ENCODE results near the gene P2RY12. TPM values are rescaled to one million over a fixed set of nuclear protein-coding genes. Genes with fewer than 3 reads are reported as not detected.

The P2RY12 gene
- total RNA-seq: 0.65 TPM

DNA sequence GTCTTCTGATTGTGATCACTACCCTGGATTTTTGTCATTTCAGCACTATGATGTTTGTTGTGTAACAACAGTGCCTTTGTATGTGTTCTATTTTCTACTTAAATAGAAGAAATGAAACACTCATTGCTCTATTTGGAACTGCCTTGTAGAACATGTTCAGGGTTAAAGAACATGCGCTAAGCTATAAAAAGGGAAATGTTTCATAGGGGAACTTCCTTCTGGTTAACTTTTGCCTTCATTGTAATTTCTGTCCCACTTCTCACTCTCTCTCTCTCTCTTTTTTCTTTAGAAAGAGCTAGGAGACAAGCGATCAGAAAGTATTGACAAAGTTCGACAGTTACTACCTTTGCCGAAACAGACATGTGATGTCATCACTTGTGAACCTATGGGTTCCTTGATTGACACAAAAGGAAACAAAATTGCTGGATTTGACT is at the start of gene P2RY12:
Gene P2RY12, minus strand, starts transcription at position 13 of the 434 bp plus-strand sequence. CDS start 45,908 bp downstream, outside the sequence.
- DNase-seq (ENCODE audit: low spot score) (no peak), ATAC-seq (peak; percentile 33)

DNA sequence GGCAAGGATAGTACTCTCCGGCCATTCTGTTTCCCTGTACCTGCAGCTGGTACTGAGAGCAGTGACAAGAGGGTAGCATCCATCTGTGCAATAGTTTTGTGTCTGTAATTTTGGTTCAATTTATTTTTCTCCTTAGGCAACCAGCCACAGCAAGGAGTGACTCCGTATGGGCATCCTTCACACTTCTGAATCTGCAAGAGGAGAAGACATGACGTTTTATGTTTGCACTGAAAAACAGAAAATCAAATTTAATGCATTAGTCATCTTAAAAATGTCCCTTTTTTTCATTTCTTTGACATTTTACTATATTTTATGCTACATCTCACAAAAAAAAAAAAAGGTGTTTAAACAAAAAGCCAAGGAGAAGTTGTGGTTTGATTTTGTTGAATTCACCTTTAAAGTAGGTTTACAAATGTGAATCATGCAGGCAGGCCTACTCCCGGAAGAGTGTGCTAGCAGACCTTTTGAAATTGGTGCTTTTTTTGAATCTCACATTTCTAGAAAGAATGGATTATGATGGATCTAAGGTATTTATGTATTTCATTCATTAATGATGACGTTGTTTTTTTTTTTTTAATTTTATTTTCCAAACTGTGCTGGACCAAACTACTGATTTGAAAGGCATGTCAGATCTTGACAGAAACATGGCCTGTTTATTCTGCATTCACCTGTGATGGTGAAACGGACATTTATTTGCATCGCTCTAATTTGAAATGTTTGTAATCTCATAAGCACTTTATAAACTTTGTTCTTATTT is 48.2 kb upstream of the P2RY12 start:
- DNase-seq (ENCODE audit: low spot score): no peak
- ATAC-seq: no peak

DNA sequence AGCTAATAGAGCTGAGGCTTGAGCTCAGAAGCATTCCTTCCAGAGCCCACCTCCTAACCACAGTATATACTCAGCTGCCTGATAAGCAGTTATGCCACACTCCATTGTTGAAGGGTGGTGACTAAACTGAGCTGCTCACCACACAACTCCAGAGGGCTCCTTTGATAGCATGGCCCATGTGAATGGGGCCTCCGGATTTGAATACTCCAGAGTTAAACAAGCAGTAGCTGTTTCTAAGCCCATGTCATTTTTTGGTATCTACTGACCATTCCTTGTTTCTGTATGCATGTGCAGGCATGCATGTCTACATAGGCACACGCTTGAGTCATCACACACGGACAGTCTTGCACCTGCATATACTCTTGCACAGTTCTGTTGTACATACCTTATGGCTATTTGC is 47.4 kb upstream of the P2RY12 start:
- DNase-seq (ENCODE audit: low spot score): no peak
- no peak for ATAC-seq

DNA sequence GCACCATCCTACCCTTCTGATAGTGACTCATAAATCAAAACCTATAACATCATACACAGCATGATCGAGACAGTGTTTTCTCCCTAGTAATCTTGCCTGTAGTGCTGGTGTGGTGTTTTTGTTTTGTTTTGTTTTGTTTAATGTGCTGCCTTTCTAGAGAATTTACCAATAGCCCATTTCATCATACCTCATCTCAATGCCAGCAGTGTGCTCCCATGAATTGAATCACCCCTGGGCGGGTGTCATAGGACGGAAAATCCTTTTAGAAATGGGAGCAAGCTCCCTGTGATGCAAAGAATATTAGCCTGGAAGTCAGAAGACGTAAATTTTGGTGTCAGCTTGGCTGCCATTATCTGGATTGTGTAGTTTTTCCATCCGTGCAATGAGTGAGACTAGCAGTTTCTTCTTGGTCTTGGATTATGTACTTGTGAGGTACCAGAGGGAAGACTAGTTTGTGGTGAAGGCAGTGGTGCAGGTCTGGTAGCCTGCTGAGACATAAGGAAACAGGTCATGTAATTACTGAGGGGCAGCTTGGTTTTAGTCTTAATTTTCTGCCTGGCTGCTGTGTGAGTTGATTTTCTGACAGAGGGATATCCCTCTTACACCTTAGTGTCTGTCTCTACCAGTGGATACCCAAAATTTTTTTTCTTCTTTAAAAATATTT is 46.4 kb upstream of the P2RY12 start:
- no peak for DNase-seq (ENCODE audit: low spot score)
- ATAC-seq: no peak

DNA sequence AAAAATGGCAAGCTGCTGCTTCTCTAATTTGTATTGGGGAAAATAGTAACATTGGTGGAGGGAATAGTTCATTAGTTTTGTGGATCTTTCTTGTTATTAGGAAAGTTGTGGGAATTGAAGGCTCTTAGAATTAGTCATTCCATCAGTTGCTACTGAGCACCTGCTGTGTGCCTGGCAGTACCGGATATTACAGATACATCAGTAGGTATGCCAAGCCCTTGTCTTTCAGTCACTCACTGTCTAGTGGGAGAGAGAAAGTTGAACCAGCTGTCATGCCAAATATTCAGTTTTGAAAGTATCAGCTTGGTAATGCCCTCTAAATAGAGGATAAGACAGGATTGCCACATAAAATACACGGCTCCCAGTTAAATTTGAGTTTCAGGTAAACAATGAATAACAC is 43.8 kb upstream of the P2RY12 start:
- ATAC-seq (no peak), DNase-seq (ENCODE audit: low spot score) (no peak)

DNA sequence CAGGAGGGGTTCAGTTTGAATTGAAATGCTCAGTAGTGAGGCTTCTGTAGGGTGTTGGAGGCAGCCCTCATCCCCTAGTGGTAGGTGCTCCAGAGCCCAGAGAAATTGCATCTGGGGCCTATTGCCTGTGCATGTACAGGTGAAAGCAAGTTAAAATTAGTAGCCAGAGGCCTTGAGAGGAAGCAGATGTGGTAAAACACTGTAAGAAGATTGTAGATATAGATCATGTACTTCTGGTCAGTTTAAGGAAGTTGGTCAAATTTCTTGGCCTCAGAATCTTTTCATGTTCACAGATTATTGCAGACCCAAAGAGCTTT is 41.7 kb upstream of the P2RY12 start:
- ATAC-seq: peak; percentile 15
- no peak for DNase-seq (ENCODE audit: low spot score)

DNA sequence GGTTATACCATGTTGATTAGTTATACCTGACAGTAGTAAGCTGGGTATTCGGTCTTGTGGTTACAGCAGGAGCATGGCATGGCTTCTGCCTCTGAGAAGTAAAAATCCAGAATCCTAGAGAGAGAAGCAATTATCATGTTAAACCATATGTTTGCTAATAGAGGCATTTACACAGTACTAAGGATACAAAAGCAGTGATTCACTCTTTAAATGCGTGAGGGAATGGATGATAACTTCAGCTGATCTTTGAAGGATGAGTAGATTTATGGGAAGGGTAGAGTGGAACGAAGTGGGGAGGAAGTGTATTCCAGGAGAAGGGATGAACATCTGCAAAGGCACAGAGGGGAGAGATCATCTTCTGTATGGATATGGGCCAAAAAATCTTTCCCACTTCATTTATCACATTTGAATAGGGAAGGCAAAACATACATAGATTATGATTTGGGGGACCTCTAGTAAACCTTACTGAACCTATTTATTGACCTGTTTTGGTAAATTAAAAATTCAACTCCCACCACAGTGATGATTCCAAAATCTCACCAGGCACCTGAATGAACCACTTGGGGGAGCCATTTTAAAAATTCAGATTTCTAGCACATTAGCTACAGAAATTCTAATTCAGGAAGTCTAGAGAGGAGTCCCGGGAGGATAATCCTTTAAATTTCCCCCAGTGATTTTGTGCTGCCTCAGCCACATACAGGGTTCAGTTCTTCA is 41.2 kb upstream of the P2RY12 start:
- ATAC-seq (peak; percentile 23), DNase-seq (ENCODE audit: low spot score) (no peak)

DNA sequence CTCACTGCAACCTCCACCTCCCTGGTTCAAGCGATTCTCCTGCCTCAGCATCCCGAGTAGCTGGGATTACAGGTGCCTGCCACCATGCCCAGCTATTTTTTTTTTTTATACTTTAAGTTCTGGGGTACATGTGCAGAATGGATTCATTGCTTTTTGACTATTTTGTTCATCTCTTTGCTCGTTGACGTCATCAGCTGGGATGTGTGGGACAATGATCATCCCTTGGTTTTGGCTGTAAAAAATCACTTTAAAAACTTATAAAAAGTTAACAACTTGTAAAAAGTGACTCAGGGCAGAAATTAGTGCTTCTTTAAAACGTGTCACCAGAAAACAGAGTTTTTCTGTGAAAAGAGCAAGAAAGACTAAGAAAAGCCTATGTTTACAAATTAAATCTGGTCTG is 38.5 kb upstream of the P2RY12 start:
- DNase-seq (ENCODE audit: low spot score) (no peak), ATAC-seq (no peak)

DNA sequence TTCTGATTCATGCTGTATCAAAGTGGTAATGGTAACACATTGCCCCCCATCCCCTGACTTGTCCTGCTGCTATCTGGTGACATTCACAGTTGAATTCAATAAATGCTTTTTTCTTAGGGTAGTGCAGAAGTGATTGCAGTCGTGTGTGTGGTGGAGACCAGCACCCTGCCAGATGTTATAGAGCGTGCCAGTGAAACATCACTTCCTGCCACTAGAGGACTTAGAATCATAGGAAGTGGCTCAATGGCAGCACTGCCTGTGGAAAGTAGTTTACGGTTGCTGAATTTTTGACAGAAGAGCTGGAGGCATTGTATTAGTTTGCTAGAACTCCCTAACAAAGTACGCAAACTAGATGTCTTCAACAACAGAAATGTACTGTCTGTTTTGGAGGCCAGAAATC is 37.4 kb upstream of the P2RY12 start:
- DNase-seq (ENCODE audit: low spot score) (no peak), ATAC-seq (no peak)

DNA sequence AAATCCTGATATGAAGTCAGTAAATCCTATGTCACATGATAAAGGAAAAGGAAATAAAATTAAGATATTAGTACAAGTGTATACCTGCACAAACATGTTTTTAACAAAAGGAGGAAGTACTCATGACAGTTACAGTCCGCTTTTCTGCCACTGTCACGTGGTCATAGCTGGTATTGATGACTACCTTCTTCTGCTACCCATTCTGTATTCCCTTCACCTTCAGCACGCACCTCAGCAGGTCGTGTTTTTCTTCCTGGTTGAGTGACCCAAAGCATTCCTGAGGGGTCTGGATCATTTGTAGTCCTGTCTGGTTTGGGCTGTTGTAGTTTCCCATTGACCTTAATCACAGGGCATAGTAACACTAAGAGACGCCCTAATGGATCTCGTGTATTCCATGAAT is 35.3 kb upstream of the P2RY12 start:
- no peak for ATAC-seq

DNA sequence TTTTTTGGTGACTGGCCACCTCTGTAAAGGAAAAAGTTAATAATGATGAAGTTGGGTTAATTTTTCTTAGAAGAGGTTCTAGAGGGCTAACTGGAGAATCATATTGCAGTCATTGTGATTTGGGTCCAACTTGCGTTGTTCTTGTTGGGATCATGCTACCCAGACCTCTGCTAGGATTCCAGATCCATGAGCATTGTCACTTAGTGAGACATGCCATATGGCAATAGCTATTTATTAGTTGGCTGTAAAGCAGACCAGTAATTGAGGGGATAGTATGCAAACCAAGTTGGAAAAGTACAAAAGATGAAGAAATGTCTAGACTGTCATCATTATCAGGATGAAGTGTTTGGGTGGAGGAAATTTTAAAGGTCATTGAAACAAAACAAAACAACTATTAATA is 30.7 kb upstream of the P2RY12 start:
- ATAC-seq: no peak
- no peak for DNase-seq (ENCODE audit: low spot score)

More for the DNA sequence above, 35.3 kb upstream of the P2RY12 start:
- DNase-seq (ENCODE audit: low spot score): no peak

DNA sequence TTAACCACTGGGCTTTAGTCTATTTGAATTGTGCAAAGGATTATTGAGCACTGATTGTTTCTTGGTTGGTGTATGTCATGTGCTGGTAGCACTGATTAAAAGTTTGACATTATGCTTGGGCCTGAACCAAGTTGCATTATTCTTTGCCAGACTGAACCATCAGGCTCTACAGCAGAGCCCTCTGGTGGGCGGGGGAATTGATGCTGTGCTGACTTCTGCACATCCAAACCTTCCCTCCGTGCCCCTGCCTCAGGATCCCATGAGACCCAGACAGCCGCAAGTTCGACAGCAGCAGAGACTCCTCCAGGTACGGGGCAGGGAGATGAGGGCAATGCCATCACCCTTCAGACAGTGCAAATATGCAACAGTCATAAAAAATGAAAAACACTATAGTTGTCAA is 28.4 kb upstream of the P2RY12 start:
- DNase-seq (ENCODE audit: low spot score) (no peak), ATAC-seq (no peak)

DNA sequence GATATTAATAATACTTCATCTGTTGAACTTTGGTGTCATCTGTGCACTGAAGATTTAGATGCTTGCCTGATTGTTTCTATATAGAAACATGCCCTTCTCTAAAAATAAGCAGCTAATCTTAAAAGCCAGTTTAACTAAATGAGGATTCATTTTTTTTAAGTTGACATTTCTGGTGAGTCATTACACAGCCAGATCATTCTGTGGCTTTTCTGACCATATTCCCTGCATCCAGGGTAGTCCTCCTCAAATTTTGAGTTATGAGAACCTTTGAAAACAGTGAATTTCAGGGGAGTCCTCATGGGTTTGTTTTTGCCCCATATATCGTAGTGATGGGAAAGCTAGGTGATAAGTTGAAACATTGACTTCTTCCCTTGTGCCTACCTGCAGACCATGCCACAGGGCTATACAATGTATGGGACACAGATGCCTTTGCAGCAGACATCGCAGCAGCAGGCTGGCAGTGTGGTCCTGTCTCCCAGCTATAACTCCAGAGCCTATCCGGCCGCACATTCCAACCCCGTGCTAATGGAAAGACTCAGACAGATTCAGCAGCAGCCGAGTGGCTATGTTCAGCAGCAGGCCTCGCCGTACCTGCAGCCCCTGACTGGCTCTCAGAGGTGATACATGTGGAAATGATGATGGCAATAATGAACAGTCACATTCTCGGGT is 26.5 kb upstream of the P2RY12 start:
- DNase-seq (ENCODE audit: low spot score): no peak
- no peak for ATAC-seq

DNA sequence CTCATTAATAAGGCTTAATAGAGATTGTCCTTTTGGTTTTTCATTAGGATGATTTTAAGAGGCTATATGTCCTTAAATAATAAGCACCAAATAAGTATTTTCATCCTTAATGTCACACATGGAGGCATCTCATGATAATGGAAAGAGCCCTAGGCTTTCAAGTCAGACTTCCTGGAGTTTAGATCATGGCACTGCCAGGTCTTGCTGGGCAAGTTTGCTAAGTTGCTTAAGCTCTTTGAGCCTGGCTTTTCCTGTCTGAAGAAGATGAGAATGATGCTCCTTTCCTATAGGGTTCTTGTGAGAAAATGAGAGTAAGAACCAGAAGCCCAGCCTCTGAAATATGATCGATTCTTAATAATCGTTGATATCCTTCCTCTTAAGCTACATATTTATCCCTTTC is 23.4 kb upstream of the P2RY12 start:
- DNase-seq (ENCODE audit: low spot score): no peak
- no peak for ATAC-seq

DNA sequence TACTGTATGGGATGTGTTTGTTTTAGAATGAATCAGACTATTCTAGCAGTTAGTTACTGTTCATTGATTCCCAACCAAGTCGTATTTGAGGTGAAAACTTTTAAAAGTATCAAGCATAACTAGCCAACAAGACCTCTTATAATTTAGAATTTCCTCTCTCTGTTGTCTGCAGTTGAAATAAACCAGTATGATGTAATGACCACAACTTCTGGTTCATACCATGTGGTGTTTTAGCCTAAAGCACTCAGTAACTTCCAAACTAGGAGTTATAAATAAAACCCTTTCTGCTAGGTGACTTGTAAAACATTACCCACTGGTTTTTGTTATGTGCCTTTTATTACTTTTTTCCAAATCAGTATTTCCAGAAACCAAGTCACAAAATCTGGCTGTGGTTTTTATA is 19.8 kb upstream of the P2RY12 start:
- DNase-seq (ENCODE audit: low spot score): no peak
- ATAC-seq: no peak

DNA sequence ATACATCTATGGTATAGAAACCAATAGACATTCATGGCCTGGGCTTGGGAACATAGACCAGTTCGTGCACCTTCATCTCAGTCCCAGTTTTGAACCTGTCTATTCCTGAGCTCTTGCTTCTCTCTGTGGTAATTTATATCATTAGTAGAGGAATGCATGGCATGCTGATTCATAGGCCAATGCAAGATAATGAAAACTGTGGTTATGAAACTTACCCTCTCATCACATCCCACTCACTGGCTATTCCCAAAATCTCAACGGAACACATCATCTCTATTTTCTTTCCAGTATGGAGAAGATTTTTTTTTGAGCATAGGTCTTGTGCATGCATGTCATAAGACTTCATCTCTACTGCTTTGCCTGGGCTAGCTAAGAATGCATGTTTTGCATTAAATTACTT is 18.7 kb upstream of the P2RY12 start:
- ATAC-seq (no peak), DNase-seq (ENCODE audit: low spot score) (no peak)

DNA sequence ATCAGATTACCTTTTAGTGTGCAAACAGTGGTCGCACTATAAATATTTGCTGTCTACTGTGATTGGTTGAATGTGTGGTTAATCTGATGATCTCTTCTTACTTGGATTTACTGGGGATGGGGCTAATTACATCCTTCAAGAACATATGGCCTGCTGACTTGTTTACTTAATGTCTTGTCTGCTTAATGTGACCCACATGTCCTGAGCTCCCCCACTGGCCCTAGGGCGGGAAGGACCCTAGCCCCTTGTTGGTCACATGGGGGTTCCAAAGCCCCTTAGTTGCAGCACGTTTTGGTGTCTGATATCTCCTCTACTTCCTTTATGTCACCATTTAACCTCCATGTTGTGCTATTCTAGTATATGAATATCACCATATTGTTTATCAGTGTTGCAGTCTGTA is 17.8 kb upstream of the P2RY12 start:
- ATAC-seq (no peak), DNase-seq (ENCODE audit: low spot score) (no peak)

DNA sequence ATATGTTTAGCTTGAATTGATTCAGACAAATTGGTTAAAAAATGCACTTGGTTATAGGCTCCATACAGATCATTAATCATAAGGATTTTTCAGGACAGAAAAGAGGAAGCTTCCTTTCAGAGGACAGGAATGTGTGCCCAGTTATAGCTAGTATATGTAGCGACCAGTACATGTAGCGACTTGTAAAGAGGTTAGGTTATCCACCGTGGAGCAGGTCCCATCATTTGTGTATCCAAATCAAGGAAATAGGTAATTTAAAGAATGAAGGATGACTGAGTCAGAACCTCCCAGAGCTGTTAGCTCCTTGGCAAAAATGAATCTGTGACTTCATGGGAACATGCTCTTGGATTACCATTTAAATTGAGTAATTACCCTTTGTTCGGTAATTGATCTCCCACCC is 15.8 kb upstream of the P2RY12 start:
- ATAC-seq: no peak
- no peak for DNase-seq (ENCODE audit: low spot score)

DNA sequence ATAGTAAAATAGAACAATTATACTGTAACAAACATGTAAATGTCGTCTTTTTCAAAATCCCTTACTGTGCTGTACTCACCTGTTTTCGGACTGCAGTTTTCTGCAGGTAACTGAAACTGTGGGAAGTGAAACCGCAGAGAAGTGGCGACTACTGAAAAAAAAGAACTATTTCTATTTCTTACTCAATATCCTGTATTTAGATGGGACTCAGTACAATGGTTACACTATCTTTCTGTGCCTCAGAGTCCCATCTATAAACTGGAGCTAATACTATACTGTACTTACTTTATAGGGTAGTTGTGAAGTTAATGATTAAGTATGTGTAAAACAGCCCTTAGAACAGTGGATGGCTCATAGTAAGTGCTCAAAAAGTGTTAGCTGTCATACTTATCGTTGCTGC is 14.3 kb upstream of the P2RY12 start:
- DNase-seq (ENCODE audit: low spot score) (no peak), ATAC-seq (no peak)

DNA sequence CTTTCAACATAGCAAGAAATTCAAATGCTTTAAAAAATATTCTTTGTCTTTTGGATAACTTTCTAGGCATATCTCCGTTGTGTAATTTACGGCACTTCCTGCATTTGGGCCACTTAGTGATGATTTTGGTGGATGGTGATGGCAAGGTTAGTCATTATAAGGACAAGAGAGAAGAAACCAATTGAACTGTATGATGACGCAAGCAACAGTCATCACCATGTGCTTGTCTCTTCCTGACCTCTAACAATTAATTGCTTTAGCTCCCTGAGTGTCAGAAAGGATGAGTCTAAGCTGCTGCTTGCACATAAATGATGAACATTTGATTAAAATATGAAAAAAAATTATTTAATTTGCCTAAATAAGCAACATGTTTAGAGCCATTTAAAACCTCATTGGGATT is 11.3 kb upstream of the P2RY12 start:
- ATAC-seq (no peak), DNase-seq (ENCODE audit: low spot score) (no peak)

DNA sequence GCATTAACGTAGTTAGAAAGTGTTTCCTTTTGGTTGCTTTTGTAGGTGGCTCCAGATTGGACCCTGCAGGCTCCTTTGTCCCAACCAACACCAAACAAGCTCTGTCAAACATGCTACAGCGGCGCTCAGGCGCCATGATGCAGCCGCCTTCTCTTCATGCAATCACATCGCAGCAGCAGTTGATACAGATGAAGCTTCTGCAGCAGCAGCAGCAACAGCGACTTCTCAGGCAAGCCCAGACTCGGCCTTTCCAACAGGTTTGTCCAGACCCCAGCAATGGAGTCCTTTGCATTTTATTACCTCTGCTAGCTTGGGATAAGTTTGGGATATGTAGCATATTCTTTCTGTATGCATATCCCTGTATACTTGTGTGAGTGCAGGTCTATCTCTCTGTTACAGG is 10.1 kb upstream of the P2RY12 start:
- DNase-seq (ENCODE audit: low spot score): no peak
- no peak for ATAC-seq

DNA sequence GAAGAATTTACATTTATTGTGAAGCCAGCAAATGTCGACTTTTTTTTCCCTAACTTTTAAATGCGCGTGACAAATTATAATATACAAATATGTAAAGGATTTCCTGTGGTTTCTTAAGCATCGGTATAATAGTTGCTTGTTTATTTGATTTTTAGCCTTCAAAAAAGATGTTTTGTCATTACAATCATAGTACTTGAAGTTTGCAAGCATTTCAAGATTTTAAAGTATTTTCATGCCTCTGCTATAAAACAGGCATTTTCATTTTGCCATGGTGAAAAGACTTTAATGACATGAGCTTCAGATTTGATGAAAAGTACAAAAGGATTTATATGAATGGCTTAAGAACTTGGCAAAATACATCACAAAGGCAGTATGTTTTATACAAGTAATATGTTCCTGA is 9.4 kb upstream of the P2RY12 start:
- DNase-seq (ENCODE audit: low spot score): no peak
- ATAC-seq: no peak
